ENCODE data around the gene GORASP1.

DNA sequence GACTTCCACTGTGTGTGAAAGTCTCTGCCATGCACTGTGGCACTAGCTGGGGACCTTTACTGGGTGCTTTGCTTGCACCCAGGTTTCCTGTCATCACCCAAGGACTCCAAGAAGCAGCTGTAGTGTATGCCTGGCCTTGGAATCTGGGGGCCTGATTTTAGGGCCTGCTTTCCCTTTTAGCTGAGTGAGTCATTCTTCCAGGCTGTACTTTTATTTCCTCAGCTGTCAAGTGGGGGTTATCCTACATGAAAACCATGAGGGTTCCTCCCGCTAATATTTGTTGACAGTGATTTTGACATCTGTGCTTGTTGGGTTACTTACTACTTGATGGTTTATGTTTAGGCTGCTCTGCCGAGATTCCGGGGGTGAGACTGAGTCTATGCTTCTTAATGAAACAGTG, 18.5 kb downstream of the GORASP1 start:
- no peak for TF ChIP-seq EZH2 (IDR thresholded peaks at IDR 0.05; ENCODE audit: borderline replicate concordance, insufficient read depth, low read length, poor library complexity, severe bottlenecking)
- TF ChIP-seq, protein P1, sequence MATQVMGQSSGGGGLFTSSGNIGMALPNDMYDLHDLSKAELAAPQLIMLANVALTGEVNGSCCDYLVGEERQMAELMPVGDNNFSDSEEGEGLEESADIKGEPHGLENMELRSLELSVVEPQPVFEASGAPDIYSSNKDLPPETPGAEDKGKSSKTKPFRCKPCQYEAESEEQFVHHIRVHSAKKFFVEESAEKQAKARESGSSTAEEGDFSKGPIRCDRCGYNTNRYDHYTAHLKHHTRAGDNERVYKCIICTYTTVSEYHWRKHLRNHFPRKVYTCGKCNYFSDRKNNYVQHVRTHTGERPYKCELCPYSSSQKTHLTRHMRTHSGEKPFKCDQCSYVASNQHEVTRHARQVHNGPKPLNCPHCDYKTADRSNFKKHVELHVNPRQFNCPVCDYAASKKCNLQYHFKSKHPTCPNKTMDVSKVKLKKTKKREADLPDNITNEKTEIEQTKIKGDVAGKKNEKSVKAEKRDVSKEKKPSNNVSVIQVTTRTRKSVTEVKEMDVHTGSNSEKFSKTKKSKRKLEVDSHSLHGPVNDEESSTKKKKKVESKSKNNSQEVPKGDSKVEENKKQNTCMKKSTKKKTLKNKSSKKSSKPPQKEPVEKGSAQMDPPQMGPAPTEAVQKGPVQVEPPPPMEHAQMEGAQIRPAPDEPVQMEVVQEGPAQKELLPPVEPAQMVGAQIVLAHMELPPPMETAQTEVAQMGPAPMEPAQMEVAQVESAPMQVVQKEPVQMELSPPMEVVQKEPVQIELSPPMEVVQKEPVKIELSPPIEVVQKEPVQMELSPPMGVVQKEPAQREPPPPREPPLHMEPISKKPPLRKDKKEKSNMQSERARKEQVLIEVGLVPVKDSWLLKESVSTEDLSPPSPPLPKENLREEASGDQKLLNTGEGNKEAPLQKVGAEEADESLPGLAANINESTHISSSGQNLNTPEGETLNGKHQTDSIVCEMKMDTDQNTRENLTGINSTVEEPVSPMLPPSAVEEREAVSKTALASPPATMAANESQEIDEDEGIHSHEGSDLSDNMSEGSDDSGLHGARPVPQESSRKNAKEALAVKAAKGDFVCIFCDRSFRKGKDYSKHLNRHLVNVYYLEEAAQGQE (IDR thresholded peaks at IDR 0.05; ENCODE audit: borderline replicate concordance), result no peak
- TF ChIP-seq, protein P2, sequence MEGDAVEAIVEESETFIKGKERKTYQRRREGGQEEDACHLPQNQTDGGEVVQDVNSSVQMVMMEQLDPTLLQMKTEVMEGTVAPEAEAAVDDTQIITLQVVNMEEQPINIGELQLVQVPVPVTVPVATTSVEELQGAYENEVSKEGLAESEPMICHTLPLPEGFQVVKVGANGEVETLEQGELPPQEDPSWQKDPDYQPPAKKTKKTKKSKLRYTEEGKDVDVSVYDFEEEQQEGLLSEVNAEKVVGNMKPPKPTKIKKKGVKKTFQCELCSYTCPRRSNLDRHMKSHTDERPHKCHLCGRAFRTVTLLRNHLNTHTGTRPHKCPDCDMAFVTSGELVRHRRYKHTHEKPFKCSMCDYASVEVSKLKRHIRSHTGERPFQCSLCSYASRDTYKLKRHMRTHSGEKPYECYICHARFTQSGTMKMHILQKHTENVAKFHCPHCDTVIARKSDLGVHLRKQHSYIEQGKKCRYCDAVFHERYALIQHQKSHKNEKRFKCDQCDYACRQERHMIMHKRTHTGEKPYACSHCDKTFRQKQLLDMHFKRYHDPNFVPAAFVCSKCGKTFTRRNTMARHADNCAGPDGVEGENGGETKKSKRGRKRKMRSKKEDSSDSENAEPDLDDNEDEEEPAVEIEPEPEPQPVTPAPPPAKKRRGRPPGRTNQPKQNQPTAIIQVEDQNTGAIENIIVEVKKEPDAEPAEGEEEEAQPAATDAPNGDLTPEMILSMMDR (IDR thresholded peaks at IDR 0.05; ENCODE audit: poor library complexity, severe bottlenecking), result no peak
